K562 (cell line): ENCODE results near the gene USP51.

Experiments used
- CTCF ChIP-seq, 3 experiments: IDR thresholded peaks in 2 of 3; conservative IDR thresholded peaks in 1 of 3; 2 replicates each; pipeline ENCODE4 v1.5.1; 2011 to 2012; ENCODE audit warnings: low read length in 3 of 3, mild to moderate bottlenecking in 3 of 3, control low read depth in 2 of 3, improper control_type of control experiment in 1 of 3, inconsistent platforms in 1 of 3, low read depth in 1 of 3, mixed read lengths in 1 of 3, moderate library complexity in 1 of 3; ENCODE audit not compliant: insufficient read depth in 2 of 3
- JUN ChIP-seq, 2 experiments: sonication (generic) in 1 of 2; formaldehyde crosslinking in 1 of 2; IDR thresholded peaks; 2 replicates each; pipeline versions ENCODE4 v1.6.1 to v1.8.0; 2012 to 2022; ENCODE audit warnings: borderline replicate concordance in 2 of 2, mild to moderate bottlenecking in 2 of 2, improper control_type of control experiment in 1 of 2, low read depth in 1 of 2, low read length in 1 of 2, missing genetic modification reagents in 1 of 2
- SIN3A ChIP-seq, 2 experiments: fragments of 150-350 bp in 1 of 2; IDR thresholded peaks; 2 replicates each; pipeline ENCODE4 v1.6.1; 2011 to 2016; ENCODE audit warnings: borderline replicate concordance in 2 of 2, low read depth in 2 of 2, low read length in 2 of 2, mild to moderate bottlenecking in 2 of 2, moderate library complexity in 2 of 2; ENCODE audit not compliant: control insufficient read depth in 1 of 2
- SMARCB1 ChIP-seq: IDR thresholded peaks from 2 replicates; pipeline ENCODE4 v1.6.1; 2011; ENCODE audit warnings: improper control_type of control experiment, low read depth; ENCODE audit not compliant: insufficient read length
- TAF1 ChIP-seq: IDR thresholded peaks from 2 replicates; pipeline ENCODE4 v1.6.1; 2011; ENCODE audit warnings: mild to moderate bottlenecking, low read length, moderate library complexity; ENCODE audit not compliant: insufficient read depth, control insufficient read depth, severe bottlenecking; ENCODE audit errors: extremely low read depth
- ZNF274 ChIP-seq: IDR thresholded peaks from 2 replicates; pipeline ENCODE4 v1.6.1; 2011; ENCODE audit warnings: low read depth, mild to moderate bottlenecking, low read length, moderate library complexity, borderline replicate concordance
- TF ChIP-seq, protein P1 (sequence below): fragments of 450-650 bp; IDR thresholded peaks from 2 replicates; pipeline ENCODE4 v1.6.1; 2016

GRCh38 chrX:55490974-55491373, 1.3 kb upstream of the USP51 start:
- TF ChIP-seq TAF1 (no peak), SMARCB1 (no peak), CTCF (IDR thresholded peaks at IDR 0.05 in 2 of 3, conservative IDR thresholded peaks at IDR 0.05 in 1 of 3; ENCODE audit: insufficient read depth in 2 of 3, low read depth in 1 of 3, low read length in 3 of 3) (no peak), ZNF274 (no peak), JUN (IDR thresholded peaks at IDR 0.05; ENCODE audit: borderline replicate concordance, low read depth, low read length) (no peak), JUN (CRISPR knock-in tag; IDR thresholded peaks at IDR 0.05; ENCODE audit: borderline replicate concordance) (no peak), SIN3A (IDR thresholded peaks at IDR 0.05; ENCODE audit: borderline replicate concordance in 2 of 2, control insufficient read depth in 1 of 2, low read depth in 2 of 2, low read length in 2 of 2) (no peak)
- TF ChIP-seq, protein P1, sequence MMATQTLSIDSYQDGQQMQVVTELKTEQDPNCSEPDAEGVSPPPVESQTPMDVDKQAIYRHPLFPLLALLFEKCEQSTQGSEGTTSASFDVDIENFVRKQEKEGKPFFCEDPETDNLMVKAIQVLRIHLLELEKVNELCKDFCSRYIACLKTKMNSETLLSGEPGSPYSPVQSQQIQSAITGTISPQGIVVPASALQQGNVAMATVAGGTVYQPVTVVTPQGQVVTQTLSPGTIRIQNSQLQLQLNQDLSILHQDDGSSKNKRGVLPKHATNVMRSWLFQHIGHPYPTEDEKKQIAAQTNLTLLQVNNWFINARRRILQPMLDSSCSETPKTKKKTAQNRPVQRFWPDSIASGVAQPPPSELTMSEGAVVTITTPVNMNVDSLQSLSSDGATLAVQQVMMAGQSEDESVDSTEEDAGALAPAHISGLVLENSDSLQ: no peak
